Tibial nerve (tissue), 4 donors: ENCODE data around the gene DHX15.

Experiments used
- EP300 ChIP-seq, 2 donors: sonication (generic); formaldehyde crosslinking; IDR thresholded peaks; one replicate each; pipeline ENCODE4 v1.6.1; 2017; ENCODE audit warnings: antibody characterized with exemption in 2 of 2, mild to moderate bottlenecking in 1 of 2
- POLR2A ChIP-seq, 2 donors: fragments of 450-650 bp; IDR thresholded peaks; one replicate each; pipeline ENCODE4 v1.6.1; 2017; ENCODE audit warnings: antibody characterized with exemption in 2 of 2, mild to moderate bottlenecking in 2 of 2, moderate library complexity in 2 of 2
- TF ChIP-seq, protein P1 (sequence below), 5 experiments: fragments of 200-600 bp in 3 of 5; fragments of 450-650 bp in 2 of 5; sonication (generic) in 3 of 5; IDR thresholded peaks; one replicate each; pipeline ENCODE4 v1.5.1; 2016 to 2019; ENCODE audit warnings: antibody characterized with exemption in 5 of 5, mild to moderate bottlenecking in 3 of 5, moderate library complexity in 2 of 5

DNA sequence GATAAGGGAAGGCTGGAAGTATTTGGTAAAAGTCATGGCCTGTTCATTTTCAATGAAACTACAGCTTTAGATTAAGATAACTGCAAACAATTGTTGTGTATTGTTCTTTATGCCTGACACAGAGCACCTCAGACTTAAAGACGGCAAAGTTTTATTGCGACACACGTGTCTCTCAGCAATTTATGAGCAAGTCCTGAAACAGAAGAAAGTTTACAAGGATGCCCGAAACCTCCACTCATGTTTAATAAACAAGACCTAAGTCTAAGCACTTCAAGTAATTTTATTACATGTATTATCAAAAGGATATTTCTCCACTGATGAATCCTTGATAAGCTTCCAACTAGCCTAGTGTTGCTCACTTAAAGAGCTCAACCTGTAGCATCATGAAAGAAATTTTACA, 51.0 kb downstream of the DHX15 start:
- TF ChIP-seq, protein P1, sequence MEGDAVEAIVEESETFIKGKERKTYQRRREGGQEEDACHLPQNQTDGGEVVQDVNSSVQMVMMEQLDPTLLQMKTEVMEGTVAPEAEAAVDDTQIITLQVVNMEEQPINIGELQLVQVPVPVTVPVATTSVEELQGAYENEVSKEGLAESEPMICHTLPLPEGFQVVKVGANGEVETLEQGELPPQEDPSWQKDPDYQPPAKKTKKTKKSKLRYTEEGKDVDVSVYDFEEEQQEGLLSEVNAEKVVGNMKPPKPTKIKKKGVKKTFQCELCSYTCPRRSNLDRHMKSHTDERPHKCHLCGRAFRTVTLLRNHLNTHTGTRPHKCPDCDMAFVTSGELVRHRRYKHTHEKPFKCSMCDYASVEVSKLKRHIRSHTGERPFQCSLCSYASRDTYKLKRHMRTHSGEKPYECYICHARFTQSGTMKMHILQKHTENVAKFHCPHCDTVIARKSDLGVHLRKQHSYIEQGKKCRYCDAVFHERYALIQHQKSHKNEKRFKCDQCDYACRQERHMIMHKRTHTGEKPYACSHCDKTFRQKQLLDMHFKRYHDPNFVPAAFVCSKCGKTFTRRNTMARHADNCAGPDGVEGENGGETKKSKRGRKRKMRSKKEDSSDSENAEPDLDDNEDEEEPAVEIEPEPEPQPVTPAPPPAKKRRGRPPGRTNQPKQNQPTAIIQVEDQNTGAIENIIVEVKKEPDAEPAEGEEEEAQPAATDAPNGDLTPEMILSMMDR (IDR thresholded peaks at IDR 0.05): no peak
- TF ChIP-seq POLR2A (IDR thresholded peaks at IDR 0.05): no peak
- no peak for TF ChIP-seq EP300 (IDR thresholded peaks at IDR 0.05)
